H1 (cell line): Measurements from ENCODE around the gene EZH1. TPM values are rescaled to one million over a fixed set of nuclear protein-coding genes. Genes with fewer than 3 reads are reported as not detected.

ENCODE experiments used
- CHD1 ChIP-seq: IDR thresholded peaks from 2 replicates; pipeline ENCODE4 v1.6.1; 2012; ENCODE audit warnings: low read depth, low read length, improper control_type of control experiment
- CHD2 ChIP-seq: IDR thresholded peaks from 2 replicates; pipeline ENCODE4 v1.6.1; 2012; ENCODE audit warnings: low read length, improper control_type of control experiment
- HDAC2 ChIP-seq, 2 experiments: fragments of 300-600 bp in 1 of 2; sonication (generic) in 1 of 2; IDR thresholded peaks; 2 replicates each; pipeline ENCODE4 v1.6.1; 2011 to 2012; ENCODE audit warnings: low read depth in 2 of 2, low read length in 2 of 2, mild to moderate bottlenecking in 2 of 2, moderate library complexity in 2 of 2, borderline replicate concordance in 1 of 2, inconsistent platforms in 1 of 2
- NANOG ChIP-seq: IDR thresholded peaks from 2 replicates; pipeline ENCODE4 v1.6.1; 2011; ENCODE audit warnings: low read length, low read depth, mild to moderate bottlenecking, inconsistent platforms; ENCODE audit not compliant: insufficient read depth, poor library complexity, severe bottlenecking
- SIN3A ChIP-seq, 2 experiments: IDR thresholded peaks in 1 of 2; conservative IDR thresholded peaks in 1 of 2; 2 replicates each; pipeline ENCODE4 v1.6.1; 2011 to 2012; ENCODE audit warnings: low read length in 2 of 2, improper control_type of control experiment in 1 of 2, low read depth in 1 of 2, mild to moderate bottlenecking in 1 of 2
- TAF7 ChIP-seq: optimal IDR thresholded peaks from 2 replicates; pipeline ENCODE3; 2011; ENCODE audit warnings: low read depth, mild to moderate bottlenecking, inconsistent platforms, low read length, moderate library complexity, borderline replicate concordance
- polyA plus RNA-seq, 7 experiments: library from polyadenylated mRNA; depleted of rRNA in 3 of 7; stranded (reverse) in 5 of 7; unstranded in 2 of 7; fragments of >200 nt in 5 of 7; fragments of 200-250 nt in 2 of 7; gene quantifications; 1 replicate in 5 of 7; 2 replicates in 1 of 7; 4 replicates in 1 of 7; pipeline versions ENCODE4 v1.2.1 to v1.2.3, GENCODE V29; 2011 to 2013; ENCODE audit warnings: missing spikeins in 2 of 7, mixed read lengths in 2 of 7
- total RNA-seq: library from RNA; stranded (reverse); fragmentation: NEBNext Ultra II Directional; extraction: Animal tissue kit (Norgen Biotek cat#: 25700); gene quantifications from 2 replicates; pipeline ENCODE4 v1.2.1, GENCODE V29; 2021
- TF ChIP-seq, protein P1 (sequence below): fragments of 300-600 bp; sonication (generic); IDR thresholded peaks from 2 replicates; pipeline ENCODE4 v1.7.1; 2012; ENCODE audit warnings: low read length, moderate library complexity, mild to moderate bottlenecking, inconsistent platforms; ENCODE audit not compliant: insufficient replicate concordance
- TF ChIP-seq, protein P2 (sequence below): IDR thresholded peaks from 2 replicates; pipeline ENCODE4 v1.6.1; 2011; ENCODE audit warnings: low read depth, mild to moderate bottlenecking, low read length; ENCODE audit not compliant: insufficient read depth

EZH1 gene
- total and polyA plus RNA-seq, 2 of the 8 experiments (the other 6 are each of a cell fraction or from before 2014, with no cell fraction given), result 17.4 to 20.8 TPM

DNA sequence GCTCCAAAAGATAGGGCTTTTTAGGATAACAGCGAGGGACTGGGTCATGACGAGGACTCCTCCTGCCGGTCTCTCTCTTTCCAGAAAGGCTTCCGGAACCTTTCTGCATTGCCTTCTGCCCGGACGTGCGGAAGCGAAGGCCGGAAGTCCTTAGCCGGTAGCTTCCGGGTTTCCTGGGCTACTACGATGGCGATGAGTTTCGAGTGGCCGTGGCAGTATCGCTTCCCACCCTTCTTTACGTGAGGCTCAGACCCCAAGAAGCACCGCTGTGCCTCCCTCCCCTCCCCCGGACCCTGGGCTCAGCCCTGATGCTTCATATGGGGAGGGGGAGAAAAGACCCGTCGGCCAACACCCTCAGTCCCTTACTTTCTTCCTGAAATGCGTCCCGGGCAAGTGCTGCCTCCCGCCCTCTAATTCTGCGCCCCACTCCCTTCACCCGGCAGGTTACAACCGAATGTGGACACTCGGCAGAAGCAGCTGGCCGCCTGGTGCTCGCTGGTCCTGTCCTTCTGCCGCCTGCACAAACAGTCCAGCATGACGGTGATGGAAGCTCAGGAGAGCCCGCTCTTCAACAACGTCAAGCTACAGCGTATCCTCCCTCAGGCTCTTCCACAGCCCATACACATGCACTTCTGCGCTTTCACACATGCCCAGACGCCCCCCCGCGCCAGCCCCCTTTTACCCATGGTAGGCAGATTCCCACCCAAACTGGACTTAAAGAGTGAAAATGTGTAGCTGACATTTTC, 28.6 kb upstream of the EZH1 start, which contains the start of gene VPS25 (continued):
- TF ChIP-seq, protein P1, sequence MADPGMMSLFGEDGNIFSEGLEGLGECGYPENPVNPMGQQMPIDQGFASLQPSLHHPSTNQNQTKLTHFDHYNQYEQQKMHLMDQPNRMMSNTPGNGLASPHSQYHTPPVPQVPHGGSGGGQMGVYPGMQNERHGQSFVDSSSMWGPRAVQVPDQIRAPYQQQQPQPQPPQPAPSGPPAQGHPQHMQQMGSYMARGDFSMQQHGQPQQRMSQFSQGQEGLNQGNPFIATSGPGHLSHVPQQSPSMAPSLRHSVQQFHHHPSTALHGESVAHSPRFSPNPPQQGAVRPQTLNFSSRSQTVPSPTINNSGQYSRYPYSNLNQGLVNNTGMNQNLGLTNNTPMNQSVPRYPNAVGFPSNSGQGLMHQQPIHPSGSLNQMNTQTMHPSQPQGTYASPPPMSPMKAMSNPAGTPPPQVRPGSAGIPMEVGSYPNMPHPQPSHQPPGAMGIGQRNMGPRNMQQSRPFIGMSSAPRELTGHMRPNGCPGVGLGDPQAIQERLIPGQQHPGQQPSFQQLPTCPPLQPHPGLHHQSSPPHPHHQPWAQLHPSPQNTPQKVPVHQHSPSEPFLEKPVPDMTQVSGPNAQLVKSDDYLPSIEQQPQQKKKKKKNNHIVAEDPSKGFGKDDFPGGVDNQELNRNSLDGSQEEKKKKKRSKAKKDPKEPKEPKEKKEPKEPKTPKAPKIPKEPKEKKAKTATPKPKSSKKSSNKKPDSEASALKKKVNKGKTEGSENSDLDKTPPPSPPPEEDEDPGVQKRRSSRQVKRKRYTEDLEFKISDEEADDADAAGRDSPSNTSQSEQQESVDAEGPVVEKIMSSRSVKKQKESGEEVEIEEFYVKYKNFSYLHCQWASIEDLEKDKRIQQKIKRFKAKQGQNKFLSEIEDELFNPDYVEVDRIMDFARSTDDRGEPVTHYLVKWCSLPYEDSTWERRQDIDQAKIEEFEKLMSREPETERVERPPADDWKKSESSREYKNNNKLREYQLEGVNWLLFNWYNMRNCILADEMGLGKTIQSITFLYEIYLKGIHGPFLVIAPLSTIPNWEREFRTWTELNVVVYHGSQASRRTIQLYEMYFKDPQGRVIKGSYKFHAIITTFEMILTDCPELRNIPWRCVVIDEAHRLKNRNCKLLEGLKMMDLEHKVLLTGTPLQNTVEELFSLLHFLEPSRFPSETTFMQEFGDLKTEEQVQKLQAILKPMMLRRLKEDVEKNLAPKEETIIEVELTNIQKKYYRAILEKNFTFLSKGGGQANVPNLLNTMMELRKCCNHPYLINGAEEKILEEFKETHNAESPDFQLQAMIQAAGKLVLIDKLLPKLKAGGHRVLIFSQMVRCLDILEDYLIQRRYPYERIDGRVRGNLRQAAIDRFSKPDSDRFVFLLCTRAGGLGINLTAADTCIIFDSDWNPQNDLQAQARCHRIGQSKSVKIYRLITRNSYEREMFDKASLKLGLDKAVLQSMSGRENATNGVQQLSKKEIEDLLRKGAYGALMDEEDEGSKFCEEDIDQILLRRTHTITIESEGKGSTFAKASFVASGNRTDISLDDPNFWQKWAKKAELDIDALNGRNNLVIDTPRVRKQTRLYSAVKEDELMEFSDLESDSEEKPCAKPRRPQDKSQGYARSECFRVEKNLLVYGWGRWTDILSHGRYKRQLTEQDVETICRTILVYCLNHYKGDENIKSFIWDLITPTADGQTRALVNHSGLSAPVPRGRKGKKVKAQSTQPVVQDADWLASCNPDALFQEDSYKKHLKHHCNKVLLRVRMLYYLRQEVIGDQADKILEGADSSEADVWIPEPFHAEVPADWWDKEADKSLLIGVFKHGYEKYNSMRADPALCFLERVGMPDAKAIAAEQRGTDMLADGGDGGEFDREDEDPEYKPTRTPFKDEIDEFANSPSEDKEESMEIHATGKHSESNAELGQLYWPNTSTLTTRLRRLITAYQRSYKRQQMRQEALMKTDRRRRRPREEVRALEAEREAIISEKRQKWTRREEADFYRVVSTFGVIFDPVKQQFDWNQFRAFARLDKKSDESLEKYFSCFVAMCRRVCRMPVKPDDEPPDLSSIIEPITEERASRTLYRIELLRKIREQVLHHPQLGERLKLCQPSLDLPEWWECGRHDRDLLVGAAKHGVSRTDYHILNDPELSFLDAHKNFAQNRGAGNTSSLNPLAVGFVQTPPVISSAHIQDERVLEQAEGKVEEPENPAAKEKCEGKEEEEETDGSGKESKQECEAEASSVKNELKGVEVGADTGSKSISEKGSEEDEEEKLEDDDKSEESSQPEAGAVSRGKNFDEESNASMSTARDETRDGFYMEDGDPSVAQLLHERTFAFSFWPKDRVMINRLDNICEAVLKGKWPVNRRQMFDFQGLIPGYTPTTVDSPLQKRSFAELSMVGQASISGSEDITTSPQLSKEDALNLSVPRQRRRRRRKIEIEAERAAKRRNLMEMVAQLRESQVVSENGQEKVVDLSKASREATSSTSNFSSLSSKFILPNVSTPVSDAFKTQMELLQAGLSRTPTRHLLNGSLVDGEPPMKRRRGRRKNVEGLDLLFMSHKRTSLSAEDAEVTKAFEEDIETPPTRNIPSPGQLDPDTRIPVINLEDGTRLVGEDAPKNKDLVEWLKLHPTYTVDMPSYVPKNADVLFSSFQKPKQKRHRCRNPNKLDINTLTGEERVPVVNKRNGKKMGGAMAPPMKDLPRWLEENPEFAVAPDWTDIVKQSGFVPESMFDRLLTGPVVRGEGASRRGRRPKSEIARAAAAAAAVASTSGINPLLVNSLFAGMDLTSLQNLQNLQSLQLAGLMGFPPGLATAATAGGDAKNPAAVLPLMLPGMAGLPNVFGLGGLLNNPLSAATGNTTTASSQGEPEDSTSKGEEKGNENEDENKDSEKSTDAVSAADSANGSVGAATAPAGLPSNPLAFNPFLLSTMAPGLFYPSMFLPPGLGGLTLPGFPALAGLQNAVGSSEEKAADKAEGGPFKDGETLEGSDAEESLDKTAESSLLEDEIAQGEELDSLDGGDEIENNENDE, result no peak
- no peak for TF ChIP-seq NANOG
- peak; percentile 94 for TF ChIP-seq TAF7
- no peak for TF ChIP-seq CHD2
- no peak for TF ChIP-seq HDAC2 (IDR thresholded peaks at IDR 0.05; ENCODE audit: borderline replicate concordance in 1 of 2, low read depth in 2 of 2, low read length in 2 of 2)
- TF ChIP-seq CHD1, result no peak
- TF ChIP-seq, protein P2, sequence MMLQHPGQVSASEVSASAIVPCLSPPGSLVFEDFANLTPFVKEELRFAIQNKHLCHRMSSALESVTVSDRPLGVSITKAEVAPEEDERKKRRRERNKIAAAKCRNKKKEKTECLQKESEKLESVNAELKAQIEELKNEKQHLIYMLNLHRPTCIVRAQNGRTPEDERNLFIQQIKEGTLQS, result no peak
- peak; percentile 58 to 86; a peak in 2 of 4 replicates for TF ChIP-seq SIN3A (conservative IDR thresholded peaks at IDR 0.05 in 1 of 2, IDR thresholded peaks at IDR 0.05 in 1 of 2; ENCODE audit: low read depth in 1 of 2, low read length in 2 of 2)
